AG04450 (cell line): ENCODE measurements around the gene SLC35G3. TPM values are rescaled to one million over a fixed set of nuclear protein-coding genes. Genes with fewer than 3 reads are reported as not detected.

Experiments
- CTCF ChIA-PET: fragments of 300-600, 350-600 bp; formaldehyde crosslinking; extraction: SDS; loops from one replicate; lab custom pipeline; 2022; ENCODE audit warnings: antibody characterized with exemption, inconsistent platforms; lab: Charles Lee
- POLR2A ChIA-PET: fragments of 350-600 bp; formaldehyde crosslinking; extraction: SDS; loops from one replicate; lab custom pipeline; 2021; ENCODE audit warnings: antibody characterized with exemption, inconsistent platforms; lab: Yijun Ruan, JAX
- DNase-seq: peaks from one replicate; pipeline ENCODE4 v3.0.0-alpha.2; 2011; ENCODE audit warnings: low read depth, low spot score
- H3K27ac ChIP-seq: one replicate; pipeline ENCODE4 v1.5.1; 2012; ENCODE audit warnings: low read depth, low read length, control low read depth
- H3K27me3 ChIP-seq: one replicate; pipeline ENCODE4 v1.6.0; 2012; ENCODE audit warnings: low read length; ENCODE audit not compliant: control insufficient read depth, insufficient read depth
- H3K4me3 ChIP-seq: 2 replicates; pipeline ENCODE4 v1.5.1; 2011; ENCODE audit warnings: mild to moderate bottlenecking, low read depth, low read length, control low read depth
- H3K9me3 ChIP-seq: 2 replicates; pipeline ENCODE4 v1.5.1; 2012; ENCODE audit warnings: low read length; ENCODE audit not compliant: control insufficient read depth, insufficient read depth
- polyA plus RNA-seq: library from polyadenylated mRNA; depleted of rRNA; stranded (reverse); fragments of >200 nt; gene quantifications from 2 replicates; pipeline ENCODE4 v1.2.3, GENCODE V29; 2011
- TF ChIP-seq, protein P1 (sequence below): IDR thresholded peaks from 2 replicates; pipeline ENCODE4 v1.5.1; 2011; ENCODE audit warnings: low read depth, low read length, control low read depth, inconsistent platforms

The SLC35G3 gene
- polyA plus RNA-seq, 1 experiment, result not detected

GRCh38 chr17:35171834-35172233 lies 22.4 kb downstream of the SLC35G3 start:
- TF ChIP-seq, protein P1, sequence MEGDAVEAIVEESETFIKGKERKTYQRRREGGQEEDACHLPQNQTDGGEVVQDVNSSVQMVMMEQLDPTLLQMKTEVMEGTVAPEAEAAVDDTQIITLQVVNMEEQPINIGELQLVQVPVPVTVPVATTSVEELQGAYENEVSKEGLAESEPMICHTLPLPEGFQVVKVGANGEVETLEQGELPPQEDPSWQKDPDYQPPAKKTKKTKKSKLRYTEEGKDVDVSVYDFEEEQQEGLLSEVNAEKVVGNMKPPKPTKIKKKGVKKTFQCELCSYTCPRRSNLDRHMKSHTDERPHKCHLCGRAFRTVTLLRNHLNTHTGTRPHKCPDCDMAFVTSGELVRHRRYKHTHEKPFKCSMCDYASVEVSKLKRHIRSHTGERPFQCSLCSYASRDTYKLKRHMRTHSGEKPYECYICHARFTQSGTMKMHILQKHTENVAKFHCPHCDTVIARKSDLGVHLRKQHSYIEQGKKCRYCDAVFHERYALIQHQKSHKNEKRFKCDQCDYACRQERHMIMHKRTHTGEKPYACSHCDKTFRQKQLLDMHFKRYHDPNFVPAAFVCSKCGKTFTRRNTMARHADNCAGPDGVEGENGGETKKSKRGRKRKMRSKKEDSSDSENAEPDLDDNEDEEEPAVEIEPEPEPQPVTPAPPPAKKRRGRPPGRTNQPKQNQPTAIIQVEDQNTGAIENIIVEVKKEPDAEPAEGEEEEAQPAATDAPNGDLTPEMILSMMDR, result no peak
- ChIA-PET CTCF (interaction anchor here (1.6 to 1.9 kb wide), 3 partner anchors 140 to 368 kb away, joined by 7 to 13 read pairs (median 8); no protein-coding TSS in a partner anchor), POLR2A (no interaction called here)
- Histone ChIP-seq H3K27ac (no peak overlapping the region), H3K4me3 (no peak overlapping the region), H3K27me3 (no peaks in the 10 kb centered on the region), H3K9me3 (no peaks in the 10 kb centered on the region)
- no peak for DNase-seq

GRCh38 chr17:35170968-35171771 lies 23.0 kb downstream of the SLC35G3 start:
- no peak for DNase-seq
- TF ChIP-seq, protein P1, result peak; percentile 27
- ChIA-PET POLR2A (no interaction called here), CTCF (interaction anchor here (0.7 to 1.9 kb wide), 8 partner anchors 30 to 406 kb away, joined by 3 to 13 read pairs (median 6); partner anchors contain the start of gene SLFN12L)
- Histone ChIP-seq H3K9me3 (no peaks in the 10 kb centered on the region), H3K27me3 (no peaks in the 10 kb centered on the region), H3K27ac (no peak overlapping the region), H3K4me3 (no peak overlapping the region)

GRCh38 chr17:35169835-35170363 lies 24.3 kb downstream of the SLC35G3 start:
- H3K27me3 ChIP-seq, result no peaks in the 10 kb centered on the region
- POLR2A ChIA-PET, result no interaction called here
- TF ChIP-seq, protein P1, result no peak
- no peak overlapping the region for H3K27ac ChIP-seq
- CTCF ChIA-PET, result interaction anchor here (0.6 to 1.9 kb wide), 6 partner anchors 28 to 421 kb away, joined by 3 to 13 read pairs (median 8); partner anchors contain the start of gene SLFN12L
- no peak overlapping the region for H3K4me3 ChIP-seq
- H3K9me3 ChIP-seq, result no peaks in the 10 kb centered on the region
- DNase-seq, result no peak

DNA sequence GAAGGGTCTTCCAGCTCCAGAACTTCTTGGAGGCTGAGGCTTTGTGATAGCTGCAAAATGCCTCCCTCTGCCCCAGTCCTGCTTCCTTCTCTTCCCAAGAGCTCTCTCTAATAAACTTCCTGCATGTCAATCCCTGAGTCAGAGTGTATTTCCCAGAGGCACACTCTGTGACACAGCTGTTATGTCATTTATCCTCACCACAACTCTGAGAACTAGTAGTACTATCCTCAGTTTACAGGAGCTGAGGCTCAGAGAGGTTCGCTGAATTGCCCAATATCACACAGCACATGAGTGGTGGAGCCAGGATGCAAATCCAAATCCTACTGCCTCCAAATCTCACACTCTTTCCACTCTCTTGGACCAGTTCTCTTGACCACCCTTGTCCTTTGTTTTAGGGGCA lies 26.5 kb downstream of the SLC35G3 start:
- DNase-seq, result no peak
- H3K27ac ChIP-seq, result no peak overlapping the region
- no peaks in the 10 kb centered on the region for H3K9me3 ChIP-seq
- CTCF ChIA-PET, result interaction anchor here (0.7 to 1.8 kb wide), 3 partner anchors 365 to 371 kb away, joined by 3 to 7 read pairs (median 3); no protein-coding TSS in a partner anchor
- POLR2A ChIA-PET, result interaction anchor here (0.7 kb wide), 1 partner anchor 206 kb away, joined by 5 read pairs; the partner anchor contains the start of gene SLFN11
- H3K4me3 ChIP-seq, result no peak overlapping the region
- no peaks in the 10 kb centered on the region for H3K27me3 ChIP-seq
- TF ChIP-seq, protein P1, result no peak
